D341Med (cell line): ENCODE measurements around the gene SPEG.

Source experiments
- DNase-seq: peaks from one replicate; pipeline ENCODE4 v3.0.0; 2012; ENCODE audit warnings: low spot score

Gene SPEG

GRCh38 chr2:219482674-219483405, 48.2 kb downstream of the SPEG start:
- DNase-seq = no peak

- DNase-seq = no peak
Observed at GRCh38 chr2:219483451-219484342, 49.1 kb downstream of the SPEG start.

GRCh38 chr2:219484343-219485200, 49.9 kb downstream of the SPEG start:
- DNase-seq = no peak

DNA sequence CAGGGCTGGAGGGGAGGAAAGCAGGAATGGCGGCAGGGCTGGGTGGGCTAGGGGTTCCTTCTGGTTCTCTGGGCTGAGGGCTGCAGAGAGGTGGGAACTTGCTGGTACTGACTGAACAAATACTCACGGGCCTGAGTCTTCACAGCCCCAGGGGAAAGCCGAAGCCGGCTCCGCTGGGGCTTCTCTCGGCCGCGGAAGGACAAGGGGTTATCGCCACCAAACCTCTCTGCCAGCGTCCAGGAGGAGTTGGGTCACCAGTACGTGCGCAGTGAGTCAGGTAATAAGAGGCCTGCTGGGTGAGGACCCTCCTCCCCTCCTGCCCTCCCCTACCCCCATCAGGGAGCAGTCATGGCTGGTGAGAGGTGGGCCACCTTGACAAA, 50.5 kb downstream of the SPEG start:
- DNase-seq = no peak

DNA sequence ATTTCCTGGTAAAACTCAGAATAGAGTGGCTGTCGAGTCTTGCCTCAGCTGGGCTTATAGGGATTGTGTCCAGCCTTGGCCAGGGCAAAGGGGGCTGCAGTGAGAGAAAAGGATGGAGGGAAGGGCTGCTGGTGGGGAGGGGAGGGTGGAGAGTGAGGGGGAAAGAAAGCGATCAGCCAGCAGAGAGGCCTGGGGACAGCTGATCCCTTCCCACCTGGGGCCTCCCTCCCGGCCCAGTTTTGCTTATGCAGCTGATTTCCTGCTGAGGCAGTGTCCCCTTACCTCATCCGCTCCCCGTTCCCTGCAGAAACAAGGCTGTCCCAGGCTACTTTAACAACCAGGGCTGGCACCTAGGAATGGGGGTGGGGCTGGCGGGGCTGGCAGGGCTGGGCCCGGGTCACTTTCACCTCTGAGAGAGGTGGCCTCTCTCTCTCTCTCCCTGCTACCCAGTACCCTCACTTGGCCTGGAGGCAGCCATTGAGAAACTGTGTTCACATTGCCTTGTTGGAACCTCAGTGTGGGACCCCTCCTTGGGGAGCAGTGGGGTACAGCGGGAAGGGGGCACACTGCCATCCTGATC, 51.8 kb downstream of the SPEG start:
- no peak for DNase-seq

DNA sequence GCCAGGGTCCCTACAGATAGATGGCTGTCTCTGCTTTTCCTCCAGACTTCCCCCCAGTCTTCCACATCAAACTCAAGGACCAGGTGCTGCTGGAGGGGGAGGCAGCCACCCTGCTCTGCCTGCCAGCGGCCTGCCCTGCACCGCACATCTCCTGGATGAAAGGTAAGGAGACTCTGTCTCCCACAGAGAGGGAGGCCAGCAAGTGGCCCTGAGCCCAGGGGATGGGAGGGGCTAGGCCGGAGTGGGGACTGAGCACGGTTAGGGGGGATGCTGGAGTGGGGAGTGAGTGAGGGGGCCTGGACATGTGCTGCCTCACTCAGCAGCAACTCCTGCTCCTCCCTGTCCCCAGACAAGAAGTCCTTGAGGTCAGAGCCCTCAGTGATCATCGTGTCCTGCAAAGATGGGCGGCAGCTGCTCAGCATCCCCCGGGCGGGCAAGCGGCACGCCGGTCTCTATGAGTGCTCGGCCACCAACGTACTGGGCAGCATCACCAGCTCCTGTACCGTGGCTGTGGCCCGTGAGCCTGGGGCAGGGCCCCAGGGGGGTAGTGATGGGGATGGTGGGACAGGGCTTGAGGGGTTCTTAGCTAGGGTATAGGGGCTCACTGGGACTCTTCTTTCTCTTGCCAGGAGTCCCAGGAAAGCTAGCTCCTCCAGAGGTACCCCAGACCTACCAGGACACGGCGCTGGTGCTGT, 53.7 kb downstream of the SPEG start:
- DNase-seq = no peak

GRCh38 chr2:219488844-219489194, 54.2 kb downstream of the SPEG start:
- DNase-seq = no peak

DNA sequence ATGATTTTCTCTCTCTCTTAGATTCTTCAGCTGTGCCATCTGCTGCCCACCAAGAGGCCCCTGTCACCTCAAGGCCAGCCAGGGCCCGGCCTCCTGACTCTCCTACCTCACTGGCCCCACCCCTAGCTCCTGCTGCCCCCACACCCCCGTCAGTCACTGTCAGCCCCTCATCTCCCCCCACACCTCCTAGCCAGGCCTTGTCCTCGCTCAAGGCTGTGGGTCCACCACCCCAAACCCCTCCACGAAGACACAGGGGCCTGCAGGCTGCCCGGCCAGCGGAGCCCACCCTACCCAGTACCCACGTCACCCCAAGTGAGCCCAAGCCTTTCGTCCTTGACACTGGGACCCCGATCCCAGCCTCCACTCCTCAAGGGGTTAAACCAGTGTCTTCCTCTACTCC, 54.7 kb downstream of the SPEG start:
- DNase-seq = no peak

DNA sequence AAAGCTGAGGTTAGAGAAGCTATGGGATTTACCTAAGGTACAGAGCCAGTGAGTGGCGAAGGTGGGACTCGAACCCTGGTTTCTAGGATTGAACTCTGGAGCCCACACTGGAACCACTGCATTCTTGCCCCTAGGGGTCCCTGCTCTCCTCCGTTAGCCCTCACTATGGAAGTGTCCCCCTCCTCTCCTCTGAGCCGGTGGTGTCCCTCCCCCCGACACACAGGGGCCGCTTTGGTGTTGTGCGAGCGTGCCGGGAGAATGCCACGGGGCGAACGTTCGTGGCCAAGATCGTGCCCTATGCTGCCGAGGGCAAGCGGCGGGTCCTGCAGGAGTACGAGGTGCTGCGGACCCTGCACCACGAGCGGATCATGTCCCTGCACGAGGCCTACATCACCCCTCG, 55.5 kb downstream of the SPEG start:
- no peak for DNase-seq

- DNase-seq = no peak
Observed at GRCh38 chr2:219490600-219491130, 56.0 kb downstream of the SPEG start.

- DNase-seq = peak; percentile 67
Observed at GRCh38 chr2:219491278-219491963, 56.8 kb downstream of the SPEG start.

DNA sequence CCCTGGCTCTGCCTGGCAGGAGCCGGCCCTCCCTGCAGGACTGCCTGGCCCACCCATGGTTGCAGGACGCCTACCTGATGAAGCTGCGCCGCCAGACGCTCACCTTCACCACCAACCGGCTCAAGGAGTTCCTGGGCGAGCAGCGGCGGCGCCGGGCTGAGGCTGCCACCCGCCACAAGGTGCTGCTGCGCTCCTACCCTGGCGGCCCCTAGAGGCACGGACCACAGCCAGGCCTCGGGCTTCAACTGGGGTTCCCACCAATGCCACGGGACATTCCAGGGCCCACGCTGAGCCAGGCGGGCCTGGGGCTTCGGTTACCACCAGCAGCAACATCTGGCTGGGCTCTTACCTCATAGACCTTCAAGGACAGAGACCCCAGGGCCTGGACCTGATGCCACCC, 57.9 kb downstream of the SPEG start:
- no peak for DNase-seq

GRCh38 chr2:219493086-219493485, 58.4 kb downstream of the SPEG start:
- DNase-seq = no peak

- DNase-seq = no peak
Observed at GRCh38 chr2:219494952-219495530, 60.4 kb downstream of the SPEG start.

DNA sequence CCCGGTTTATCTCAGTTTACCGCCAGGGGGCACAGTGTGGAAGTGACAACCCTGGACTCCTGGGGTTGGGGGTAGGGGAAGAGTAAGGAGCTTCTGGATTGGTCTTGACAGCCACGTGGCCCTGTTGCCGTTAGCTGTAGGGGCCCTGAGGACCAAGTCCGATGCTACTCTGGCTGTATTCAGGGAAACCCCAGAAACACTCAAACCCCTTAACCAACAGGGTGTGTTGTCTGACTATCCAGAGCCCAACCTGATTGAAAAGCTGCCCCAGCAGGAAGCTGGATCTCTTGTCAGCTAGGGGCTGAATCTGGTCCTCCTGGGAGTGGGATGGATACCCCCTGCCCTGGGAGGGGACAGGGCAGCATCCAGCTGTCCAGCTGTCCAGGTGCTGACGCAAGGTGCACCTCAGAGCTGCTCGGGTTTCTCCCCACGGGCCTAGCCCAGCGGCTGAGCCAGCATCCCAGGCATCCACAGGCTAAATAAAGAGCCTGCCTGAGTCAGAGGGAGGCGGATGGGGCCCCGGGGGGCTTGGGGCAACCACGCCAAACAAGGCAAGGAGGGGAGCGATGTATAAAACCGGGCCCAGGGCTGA, 61.0 kb downstream of the SPEG start:
- DNase-seq = peak; percentile 77

- DNase-seq = no peak
Observed at GRCh38 chr2:219496247-219496824, 61.7 kb downstream of the SPEG start.

GRCh38 chr2:219496825-219497494, 62.3 kb downstream of the SPEG start:
- DNase-seq = no peak

- no peak for DNase-seq
Observed at GRCh38 chr2:219497495-219498279, 63.0 kb downstream of the SPEG start.
